ENCODE measurements around the gene PBX1. TPM values are rescaled to one million over a fixed set of nuclear protein-coding genes. Genes with fewer than 3 reads are reported as not detected.

Gene PBX1
- total RNA-seq, 1 experiment from 2014 or later = 102 TPM

DNA sequence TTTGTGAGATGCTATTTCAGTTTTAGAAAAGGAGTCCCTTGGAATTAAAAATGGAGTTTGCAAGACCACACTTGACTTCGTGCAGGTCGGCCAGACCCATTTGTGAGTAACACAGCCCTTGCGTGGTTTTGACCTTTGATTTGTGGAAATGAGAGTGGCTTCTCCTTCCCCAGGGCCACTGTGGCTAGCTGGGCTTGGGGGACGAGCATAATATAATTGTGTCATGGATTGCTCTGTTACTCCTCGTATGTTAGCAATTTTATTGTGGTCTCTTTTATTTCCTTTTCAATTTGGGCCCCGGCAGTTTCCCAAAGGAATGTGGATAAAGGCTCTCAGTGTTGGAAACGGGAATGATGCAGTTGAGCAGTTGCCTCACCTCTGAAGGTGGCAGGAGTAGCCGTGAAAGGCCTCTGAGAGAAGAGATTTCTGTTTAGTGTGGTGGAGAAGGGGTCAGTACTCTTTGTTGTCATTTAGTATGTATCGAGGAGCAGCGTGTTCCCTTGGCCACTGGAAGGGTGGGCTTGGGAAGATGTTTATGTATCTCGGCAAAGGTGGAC, 194.6 kb downstream of the PBX1 start:
- ChIA-PET POLR2A (no interaction called here), CTCF (no interaction called here)
- TF ChIP-seq STAT6 (CRISPR knock-in tag; conservative IDR thresholded peaks at IDR 0.05; ENCODE audit: low read depth) = no peak
- TF ChIP-seq E2F5 (CRISPR knock-in tag; IDR thresholded peaks at IDR 0.05) = no peak
- no peak for TF ChIP-seq FOXK1 (CRISPR knock-in tag; IDR thresholded peaks at IDR 0.05)
- TF ChIP-seq MYBL2 (CRISPR knock-in tag; IDR thresholded peaks at IDR 0.05) = no peak
- no peak for TF ChIP-seq GRHL2 (CRISPR knock-in tag; IDR thresholded peaks at IDR 0.05; ENCODE audit: insufficient replicate concordance, severe bottlenecking)
- no peaks in the 10 kb centered on the region for H3K9me3 Mint-ChIP-seq
- no peak overlapping the region for H3K4me3 Mint-ChIP-seq
- H3K4me1 Mint-ChIP-seq = peaks cover 37% of the 10 kb centered on the region
- no peak for DNase-seq (ENCODE audit: low spot score)
- H3K27me3 Mint-ChIP-seq (ENCODE audit: low read depth) = no peaks in the 10 kb centered on the region
- ATAC-seq = 0 out of 2 replicates have a peak, but pooled peaks have one; percentile 31
- peak overlapping the region; percentile 63 for H3K27ac Mint-ChIP-seq
- no peaks in the 10 kb centered on the region for H3K36me3 Mint-ChIP-seq

DNA sequence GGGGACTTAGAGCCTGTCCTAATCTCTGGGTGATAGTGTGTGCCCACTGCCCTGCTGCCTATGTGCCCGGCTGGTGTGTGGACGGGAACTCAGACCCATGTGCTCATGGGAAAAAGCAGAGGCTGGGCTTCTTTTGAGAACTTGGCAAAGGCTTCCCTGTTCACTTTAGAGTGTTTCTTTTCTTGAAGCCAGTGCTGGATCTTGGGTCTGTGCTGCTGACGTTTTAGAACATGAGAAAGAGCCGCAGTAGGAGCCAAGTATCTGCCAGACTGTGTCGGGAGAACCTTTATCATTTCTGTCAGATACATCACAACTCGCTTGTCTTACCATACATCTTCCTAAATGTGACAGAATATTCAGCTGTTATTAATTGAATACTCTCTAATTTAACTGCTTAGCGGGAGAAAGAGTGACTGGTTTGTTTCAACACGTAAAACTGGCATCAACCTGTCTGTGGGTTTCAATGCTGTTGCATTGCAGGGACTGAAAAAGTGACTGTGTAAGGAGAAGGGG, 195.2 kb downstream of the PBX1 start:
- peaks cover 42% of the 10 kb centered on the region for H3K4me1 Mint-ChIP-seq
- no peaks in the 10 kb centered on the region for H3K36me3 Mint-ChIP-seq
- H3K27ac Mint-ChIP-seq = peak overlapping the region; percentile 80; the same call in 1 of the 2 replicates
- CTCF ChIA-PET = no interaction called here
- POLR2A ChIA-PET = no interaction called here
- DNase-seq (ENCODE audit: low spot score) (no peak), ATAC-seq (no peak)
- H3K27me3 Mint-ChIP-seq (ENCODE audit: low read depth) = no peaks in the 10 kb centered on the region
- no peak overlapping the region for H3K4me3 Mint-ChIP-seq
- H3K9me3 Mint-ChIP-seq = no peaks in the 10 kb centered on the region
- TF ChIP-seq, protein P1, sequence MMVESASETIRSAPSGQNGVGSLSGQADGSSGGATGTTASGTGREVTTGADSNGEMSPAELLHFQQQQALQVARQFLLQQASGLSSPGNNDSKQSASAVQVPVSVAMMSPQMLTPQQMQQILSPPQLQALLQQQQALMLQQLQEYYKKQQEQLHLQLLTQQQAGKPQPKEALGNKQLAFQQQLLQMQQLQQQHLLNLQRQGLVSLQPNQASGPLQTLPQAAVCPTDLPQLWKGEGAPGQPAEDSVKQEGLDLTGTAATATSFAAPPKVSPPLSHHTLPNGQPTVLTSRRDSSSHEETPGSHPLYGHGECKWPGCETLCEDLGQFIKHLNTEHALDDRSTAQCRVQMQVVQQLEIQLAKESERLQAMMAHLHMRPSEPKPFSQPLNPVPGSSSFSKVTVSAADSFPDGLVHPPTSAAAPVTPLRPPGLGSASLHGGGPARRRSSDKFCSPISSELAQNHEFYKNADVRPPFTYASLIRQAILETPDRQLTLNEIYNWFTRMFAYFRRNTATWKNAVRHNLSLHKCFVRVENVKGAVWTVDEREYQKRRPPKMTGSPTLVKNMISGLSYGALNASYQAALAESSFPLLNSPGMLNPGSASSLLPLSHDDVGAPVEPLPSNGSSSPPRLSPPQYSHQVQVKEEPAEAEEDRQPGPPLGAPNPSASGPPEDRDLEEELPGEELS (CRISPR knock-in tag; IDR thresholded peaks at IDR 0.05) = no peak
- TF ChIP-seq, protein P2, sequence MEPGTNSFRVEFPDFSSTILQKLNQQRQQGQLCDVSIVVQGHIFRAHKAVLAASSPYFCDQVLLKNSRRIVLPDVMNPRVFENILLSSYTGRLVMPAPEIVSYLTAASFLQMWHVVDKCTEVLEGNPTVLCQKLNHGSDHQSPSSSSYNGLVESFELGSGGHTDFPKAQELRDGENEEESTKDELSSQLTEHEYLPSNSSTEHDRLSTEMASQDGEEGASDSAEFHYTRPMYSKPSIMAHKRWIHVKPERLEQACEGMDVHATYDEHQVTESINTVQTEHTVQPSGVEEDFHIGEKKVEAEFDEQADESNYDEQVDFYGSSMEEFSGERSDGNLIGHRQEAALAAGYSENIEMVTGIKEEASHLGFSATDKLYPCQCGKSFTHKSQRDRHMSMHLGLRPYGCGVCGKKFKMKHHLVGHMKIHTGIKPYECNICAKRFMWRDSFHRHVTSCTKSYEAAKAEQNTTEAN (CRISPR knock-in tag; IDR thresholded peaks at IDR 0.05) = no peak
- TF ChIP-seq SMAD4 (CRISPR knock-in tag; IDR thresholded peaks at IDR 0.05) = no peak
- TF ChIP-seq SOX15 (CRISPR knock-in tag; IDR thresholded peaks at IDR 0.05) = no peak
- TF ChIP-seq, protein P3, sequence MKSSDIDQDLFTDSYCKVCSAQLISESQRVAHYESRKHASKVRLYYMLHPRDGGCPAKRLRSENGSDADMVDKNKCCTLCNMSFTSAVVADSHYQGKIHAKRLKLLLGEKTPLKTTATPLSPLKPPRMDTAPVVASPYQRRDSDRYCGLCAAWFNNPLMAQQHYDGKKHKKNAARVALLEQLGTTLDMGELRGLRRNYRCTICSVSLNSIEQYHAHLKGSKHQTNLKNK (CRISPR knock-in tag; IDR thresholded peaks at IDR 0.05) = no peak
- TF ChIP-seq JUN (CRISPR knock-in tag; IDR thresholded peaks at IDR 0.05) = no peak
- TF ChIP-seq NFYB (CRISPR knock-in tag; conservative IDR thresholded peaks at IDR 0.05; ENCODE audit: low read depth) = no peak
- no peak for TF ChIP-seq CTCF (IDR thresholded peaks at IDR 0.05)
- TF ChIP-seq CREB1 (CRISPR knock-in tag; IDR thresholded peaks at IDR 0.05) = no peak
- TF ChIP-seq GTF2I (CRISPR knock-in tag; conservative IDR thresholded peaks at IDR 0.05) = no peak
- TF ChIP-seq, protein P4, sequence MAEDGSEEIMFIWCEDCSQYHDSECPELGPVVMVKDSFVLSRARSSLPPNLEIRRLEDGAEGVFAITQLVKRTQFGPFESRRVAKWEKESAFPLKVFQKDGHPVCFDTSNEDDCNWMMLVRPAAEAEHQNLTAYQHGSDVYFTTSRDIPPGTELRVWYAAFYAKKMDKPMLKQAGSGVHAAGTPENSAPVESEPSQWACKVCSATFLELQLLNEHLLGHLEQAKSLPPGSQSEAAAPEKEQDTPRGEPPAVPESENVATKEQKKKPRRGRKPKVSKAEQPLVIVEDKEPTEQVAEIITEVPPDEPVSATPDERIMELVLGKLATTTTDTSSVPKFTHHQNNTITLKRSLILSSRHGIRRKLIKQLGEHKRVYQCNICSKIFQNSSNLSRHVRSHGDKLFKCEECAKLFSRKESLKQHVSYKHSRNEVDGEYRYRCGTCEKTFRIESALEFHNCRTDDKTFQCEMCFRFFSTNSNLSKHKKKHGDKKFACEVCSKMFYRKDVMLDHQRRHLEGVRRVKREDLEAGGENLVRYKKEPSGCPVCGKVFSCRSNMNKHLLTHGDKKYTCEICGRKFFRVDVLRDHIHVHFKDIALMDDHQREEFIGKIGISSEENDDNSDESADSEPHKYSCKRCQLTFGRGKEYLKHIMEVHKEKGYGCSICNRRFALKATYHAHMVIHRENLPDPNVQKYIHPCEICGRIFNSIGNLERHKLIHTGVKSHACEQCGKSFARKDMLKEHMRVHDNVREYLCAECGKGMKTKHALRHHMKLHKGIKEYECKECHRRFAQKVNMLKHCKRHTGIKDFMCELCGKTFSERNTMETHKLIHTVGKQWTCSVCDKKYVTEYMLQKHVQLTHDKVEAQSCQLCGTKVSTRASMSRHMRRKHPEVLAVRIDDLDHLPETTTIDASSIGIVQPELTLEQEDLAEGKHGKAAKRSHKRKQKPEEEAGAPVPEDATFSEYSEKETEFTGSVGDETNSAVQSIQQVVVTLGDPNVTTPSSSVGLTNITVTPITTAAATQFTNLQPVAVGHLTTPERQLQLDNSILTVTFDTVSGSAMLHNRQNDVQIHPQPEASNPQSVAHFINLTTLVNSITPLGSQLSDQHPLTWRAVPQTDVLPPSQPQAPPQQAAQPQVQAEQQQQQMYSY (CRISPR knock-in tag; IDR thresholded peaks at IDR 0.05) = no peak
- no peak for TF ChIP-seq FOXJ3 (CRISPR knock-in tag; IDR thresholded peaks at IDR 0.05; ENCODE audit: borderline replicate concordance)
- TF ChIP-seq ZNF416 (CRISPR knock-in tag; IDR thresholded peaks at IDR 0.05) = no peak
